Measurements from ENCODE around the gene CACNA2D1.
"Not testable (repeated sequence)": the region's sequence is repeated elsewhere in the genome, so short reads cannot be mapped to it uniquely, and the experiment has no call there.

The CACNA2D1 gene

GRCh38 chr7:82434275-82435022 lies 9.1 kb downstream of the CACNA2D1 start:
- Histone ChIP-seq H2AFZ (ENCODE audit: low read length) (no peak overlapping the region), H3K4me1 (ENCODE audit: control insufficient read depth in 2 of 2, insufficient read depth in 1 of 2, low read depth in 1 of 2, low read length in 2 of 2) (no peaks in the 10 kb centered on the region), H3K23ac (ENCODE audit: low read depth, low read length, poor library complexity) (no peak overlapping the region), H2BK12ac (ENCODE audit: low read length) (no peak overlapping the region), H3K4me2 (ENCODE audit: insufficient read depth, low read length, poor library complexity, severe bottlenecking) (no peak overlapping the region), H2BK5ac (ENCODE audit: low read length) (no peak overlapping the region), H4K8ac (ENCODE audit: low read depth, low read length) (no peak overlapping the region), H3K9me3 (replicated peaks in 1 of 2; ENCODE audit: control insufficient read depth in 2 of 2, insufficient read depth in 1 of 2, low read depth in 1 of 2, low read length in 2 of 2) (no peaks in the 10 kb centered on the region), H3K14ac (ENCODE audit: low read length) (no peak overlapping the region), H3K18ac (ENCODE audit: low read length) (no peak overlapping the region), H2BK15ac (ENCODE audit: low read length) (no peak overlapping the region), H4K91ac (ENCODE audit: low read depth, low read length, poor library complexity) (no peak overlapping the region), H3K36me3 (replicated peaks in 1 of 2; ENCODE audit: control insufficient read depth in 2 of 2, insufficient read depth in 2 of 2, low read length in 2 of 2) (no peaks in the 10 kb centered on the region), H2BK120ac (ENCODE audit: low read depth, low read length) (no peak overlapping the region), H2AK5ac (ENCODE audit: low read depth, low read length) (no peak overlapping the region), H3K9ac (ENCODE audit: low read depth, low read length, poor library complexity) (no peak overlapping the region), H3K4me3 (ENCODE audit: low read length in 2 of 2) (no peak overlapping the region), H3K79me1 (ENCODE audit: low read depth, low read length) (no peaks in the 10 kb centered on the region), H3K4ac (ENCODE audit: low read length) (no peak overlapping the region), H3K27ac (replicated peaks; ENCODE audit: low read length) (no peak overlapping the region), H3K27me3 (ENCODE audit: control insufficient read depth in 3 of 3, insufficient read depth in 3 of 3, low read depth in 1 of 3, low read length in 3 of 3) (peaks cover 0 to 28% (median 0%) of the 10 kb centered on the region in 3 experiments)
- no peak for DNase-seq (ENCODE audit: low spot score)
- no CpG with 5 or more reads among the region's 4 CpGs for WGBS, 2 donors (ENCODE audit: extremely low coverage in 2 of 2, insufficient read length in 2 of 2, insufficient replicate concordance in 1 of 2)

DNA sequence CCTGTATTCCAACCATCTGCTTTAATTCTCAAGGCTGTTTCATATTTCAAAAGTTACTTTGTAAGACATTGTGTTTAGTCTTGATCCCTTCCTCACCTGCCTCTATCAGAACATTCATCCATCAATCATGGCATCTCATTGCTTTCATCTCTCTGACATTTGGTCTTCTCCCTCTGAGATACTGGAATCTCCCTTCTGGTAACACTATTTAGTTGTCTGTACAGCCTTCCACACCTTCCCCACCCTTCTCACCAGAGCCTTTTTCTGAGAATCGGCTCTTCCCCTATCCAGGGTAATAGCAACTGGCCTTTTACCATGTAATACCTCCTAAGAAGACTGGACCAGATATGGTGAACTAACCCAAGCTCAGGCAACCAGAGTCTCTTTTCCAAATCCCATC lies 10.1 kb downstream of the CACNA2D1 start:
- no peak overlapping the region for H3K14ac ChIP-seq (ENCODE audit: low read length)
- H3K9ac ChIP-seq (ENCODE audit: low read depth, low read length, poor library complexity), result no peak overlapping the region
- H3K18ac ChIP-seq (ENCODE audit: low read length), result no peak overlapping the region
- no peak overlapping the region for H3K4me2 ChIP-seq (ENCODE audit: insufficient read depth, low read length, poor library complexity, severe bottlenecking)
- no peak for DNase-seq (ENCODE audit: low spot score)
- no peak overlapping the region for H4K91ac ChIP-seq (ENCODE audit: low read depth, low read length, poor library complexity)
- H3K4me1 ChIP-seq (ENCODE audit: control insufficient read depth in 2 of 2, insufficient read depth in 1 of 2, low read depth in 1 of 2, low read length in 2 of 2), result no peaks in the 10 kb centered on the region
- no peak overlapping the region for H2BK15ac ChIP-seq (ENCODE audit: low read length)
- no peak overlapping the region for H3K4ac ChIP-seq (ENCODE audit: low read length)
- H3K36me3 ChIP-seq (replicated peaks in 1 of 2; ENCODE audit: control insufficient read depth in 2 of 2, insufficient read depth in 2 of 2, low read length in 2 of 2), result no peaks in the 10 kb centered on the region
- H3K4me3 ChIP-seq (ENCODE audit: low read length in 2 of 2), result no peak overlapping the region
- no peak overlapping the region for H2AK5ac ChIP-seq (ENCODE audit: low read depth, low read length)
- no peak overlapping the region for H3K27ac ChIP-seq (replicated peaks; ENCODE audit: low read length)
- no peak overlapping the region for H2BK120ac ChIP-seq (ENCODE audit: low read depth, low read length)
- peaks cover 0 to 32% (median 0%) of the 10 kb centered on the region in 3 experiments for H3K27me3 ChIP-seq (ENCODE audit: control insufficient read depth in 3 of 3, insufficient read depth in 3 of 3, low read depth in 1 of 3, low read length in 3 of 3)
- H3K9me3 ChIP-seq (replicated peaks in 1 of 2; ENCODE audit: control insufficient read depth in 2 of 2, insufficient read depth in 1 of 2, low read depth in 1 of 2, low read length in 2 of 2), result no peaks in the 10 kb centered on the region
- H2BK12ac ChIP-seq (ENCODE audit: low read length), result no peak overlapping the region
- no peak overlapping the region for H2AFZ ChIP-seq (ENCODE audit: low read length)
- no peak overlapping the region for H2BK5ac ChIP-seq (ENCODE audit: low read length)
- WGBS, 2 donors (ENCODE audit: extremely low coverage in 2 of 2, insufficient read length in 2 of 2, insufficient replicate concordance in 1 of 2), result no CpG with 5 or more reads among the region's 1 CpG
- no peak overlapping the region for H4K8ac ChIP-seq (ENCODE audit: low read depth, low read length)
- H3K79me1 ChIP-seq (ENCODE audit: low read depth, low read length), result no peaks in the 10 kb centered on the region
- no peak overlapping the region for H3K23ac ChIP-seq (ENCODE audit: low read depth, low read length, poor library complexity)

DNA sequence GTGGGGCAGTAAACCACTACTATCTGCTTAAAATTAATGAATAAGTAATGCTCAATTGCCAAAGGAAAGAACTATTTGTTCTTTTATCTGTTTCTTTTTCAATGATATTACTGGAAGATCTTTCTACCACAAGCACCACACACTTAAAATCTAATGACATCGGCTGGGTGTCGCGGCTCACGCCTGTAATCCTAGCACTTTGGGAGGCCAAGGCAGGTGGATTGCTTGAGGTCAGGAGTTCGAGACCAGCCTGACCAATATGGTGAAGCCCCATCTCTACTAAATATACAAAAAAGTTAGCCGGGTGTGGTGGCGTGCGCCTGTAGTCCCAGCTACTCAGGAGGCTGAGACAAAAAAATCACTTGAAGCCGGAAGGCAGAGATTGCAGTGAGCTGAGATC lies 10.8 kb downstream of the CACNA2D1 start:
- not testable (repeated sequence) for H3K4me1 ChIP-seq (ENCODE audit: control insufficient read depth in 2 of 2, insufficient read depth in 1 of 2, low read depth in 1 of 2, low read length in 2 of 2); H3K27ac ChIP-seq (replicated peaks; ENCODE audit: low read length); H3K4me3 ChIP-seq (ENCODE audit: low read length in 2 of 2); H3K9ac ChIP-seq (ENCODE audit: low read depth, low read length, poor library complexity); H3K36me3 ChIP-seq (replicated peaks in 1 of 2; ENCODE audit: control insufficient read depth in 2 of 2, insufficient read depth in 2 of 2, low read length in 2 of 2); H4K91ac ChIP-seq (ENCODE audit: low read depth, low read length, poor library complexity); H3K79me1 ChIP-seq (ENCODE audit: low read depth, low read length); H3K4me2 ChIP-seq (ENCODE audit: insufficient read depth, low read length, poor library complexity, severe bottlenecking); H2BK120ac ChIP-seq (ENCODE audit: low read depth, low read length); H2BK12ac ChIP-seq (ENCODE audit: low read length); H3K9me3 ChIP-seq (replicated peaks in 1 of 2; ENCODE audit: control insufficient read depth in 2 of 2, insufficient read depth in 1 of 2, low read depth in 1 of 2, low read length in 2 of 2); DNase-seq (ENCODE audit: low spot score); H3K18ac ChIP-seq (ENCODE audit: low read length); H2AFZ ChIP-seq (ENCODE audit: low read length); H2BK15ac ChIP-seq (ENCODE audit: low read length); H3K23ac ChIP-seq (ENCODE audit: low read depth, low read length, poor library complexity); H4K8ac ChIP-seq (ENCODE audit: low read depth, low read length); H3K14ac ChIP-seq (ENCODE audit: low read length); H3K4ac ChIP-seq (ENCODE audit: low read length); H2AK5ac ChIP-seq (ENCODE audit: low read depth, low read length); H2BK5ac ChIP-seq (ENCODE audit: low read length)
- H3K27me3 ChIP-seq (ENCODE audit: control insufficient read depth in 3 of 3, insufficient read depth in 3 of 3, low read depth in 1 of 3, low read length in 3 of 3), result peaks cover 0 to 28% (median 0%) of the 10 kb centered on the region in 3 experiments
- no CpG with 5 or more reads among the region's 9 CpGs for WGBS, 2 donors (ENCODE audit: extremely low coverage in 2 of 2, insufficient read length in 2 of 2, insufficient replicate concordance in 1 of 2)

DNA sequence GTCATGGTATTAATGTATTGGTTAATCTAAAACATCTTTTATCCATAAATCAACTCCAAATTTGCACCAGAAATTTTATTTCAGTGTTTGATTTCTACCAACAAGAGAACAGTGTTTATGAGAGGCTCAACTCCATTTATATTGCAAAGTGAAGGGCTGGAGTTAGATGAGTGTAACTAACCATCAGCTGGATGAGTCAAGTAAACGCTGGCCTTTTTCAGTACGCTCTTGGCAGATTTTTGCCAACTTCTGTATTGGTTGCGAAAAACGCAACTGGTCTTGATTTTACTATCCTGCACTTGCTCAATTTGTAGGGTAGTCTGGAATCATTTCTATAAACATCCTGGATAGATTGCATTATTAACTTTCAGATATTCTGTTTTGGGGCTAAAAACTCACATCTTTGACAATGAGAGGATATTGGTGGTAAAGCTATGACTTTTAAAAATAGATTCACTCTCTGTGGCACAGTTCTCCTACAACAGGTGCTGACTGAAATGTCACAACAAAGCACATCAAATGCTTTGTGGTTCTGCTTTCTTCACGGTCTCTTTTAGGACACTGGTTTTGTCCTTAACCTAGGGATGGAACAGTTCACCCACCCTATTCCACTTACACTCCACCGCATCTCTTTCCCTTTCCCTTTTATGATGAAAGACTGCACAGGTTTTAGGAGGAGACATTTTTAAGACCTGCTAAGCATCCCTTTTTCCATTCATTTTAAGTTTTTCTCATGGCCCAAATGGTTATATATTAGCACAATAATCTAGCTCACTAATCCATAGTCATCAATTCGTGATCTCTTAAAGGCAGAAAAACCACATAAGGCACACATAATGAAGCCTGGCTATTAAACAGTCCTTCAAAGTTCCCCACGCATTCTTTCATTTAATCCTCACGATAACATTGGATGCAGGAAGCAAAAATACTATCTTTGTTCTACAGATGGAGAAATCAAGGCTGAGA lies 12.8 kb downstream of the CACNA2D1 start:
- Histone ChIP-seq H2BK15ac (ENCODE audit: low read length) (no peak overlapping the region), H4K8ac (ENCODE audit: low read depth, low read length) (no peak overlapping the region), H3K9ac (ENCODE audit: low read depth, low read length, poor library complexity) (no peak overlapping the region), H2AK5ac (ENCODE audit: low read depth, low read length) (no peak overlapping the region), H2BK5ac (ENCODE audit: low read length) (no peak overlapping the region), H3K27me3 (ENCODE audit: control insufficient read depth in 3 of 3, insufficient read depth in 3 of 3, low read depth in 1 of 3, low read length in 3 of 3) (peaks cover 0 to 20% (median 0%) of the 10 kb centered on the region in 3 experiments), H2AFZ (ENCODE audit: low read length) (no peak overlapping the region), H3K18ac (ENCODE audit: low read length) (no peak overlapping the region), H3K27ac (replicated peaks; ENCODE audit: low read length) (no peak overlapping the region), H3K4me1 (ENCODE audit: control insufficient read depth in 2 of 2, insufficient read depth in 1 of 2, low read depth in 1 of 2, low read length in 2 of 2) (no peaks in the 10 kb centered on the region), H3K14ac (ENCODE audit: low read length) (no peak overlapping the region), H3K4ac (ENCODE audit: low read length) (no peak overlapping the region), H2BK12ac (ENCODE audit: low read length) (no peak overlapping the region), H4K91ac (ENCODE audit: low read depth, low read length, poor library complexity) (no peak overlapping the region), H2BK120ac (ENCODE audit: low read depth, low read length) (no peak overlapping the region), H3K4me2 (ENCODE audit: insufficient read depth, low read length, poor library complexity, severe bottlenecking) (no peak overlapping the region), H3K9me3 (replicated peaks in 1 of 2; ENCODE audit: control insufficient read depth in 2 of 2, insufficient read depth in 1 of 2, low read depth in 1 of 2, low read length in 2 of 2) (no peaks in the 10 kb centered on the region), H3K36me3 (replicated peaks in 1 of 2; ENCODE audit: control insufficient read depth in 2 of 2, insufficient read depth in 2 of 2, low read length in 2 of 2) (no peaks in the 10 kb centered on the region), H3K79me1 (ENCODE audit: low read depth, low read length) (no peaks in the 10 kb centered on the region), H3K23ac (ENCODE audit: low read depth, low read length, poor library complexity) (no peak overlapping the region), H3K4me3 (ENCODE audit: low read length in 2 of 2) (no peak overlapping the region)
- no CpG with 5 or more reads among the region's 9 CpGs for WGBS, 2 donors (ENCODE audit: extremely low coverage in 2 of 2, insufficient read length in 2 of 2, insufficient replicate concordance in 1 of 2)
- no peak for DNase-seq (ENCODE audit: low spot score)
